ENCODE data around the gene EML4.
A peak's percentile ranks its signal among the peaks of the same experiment; 100 is the strongest.

Gene EML4

DNA sequence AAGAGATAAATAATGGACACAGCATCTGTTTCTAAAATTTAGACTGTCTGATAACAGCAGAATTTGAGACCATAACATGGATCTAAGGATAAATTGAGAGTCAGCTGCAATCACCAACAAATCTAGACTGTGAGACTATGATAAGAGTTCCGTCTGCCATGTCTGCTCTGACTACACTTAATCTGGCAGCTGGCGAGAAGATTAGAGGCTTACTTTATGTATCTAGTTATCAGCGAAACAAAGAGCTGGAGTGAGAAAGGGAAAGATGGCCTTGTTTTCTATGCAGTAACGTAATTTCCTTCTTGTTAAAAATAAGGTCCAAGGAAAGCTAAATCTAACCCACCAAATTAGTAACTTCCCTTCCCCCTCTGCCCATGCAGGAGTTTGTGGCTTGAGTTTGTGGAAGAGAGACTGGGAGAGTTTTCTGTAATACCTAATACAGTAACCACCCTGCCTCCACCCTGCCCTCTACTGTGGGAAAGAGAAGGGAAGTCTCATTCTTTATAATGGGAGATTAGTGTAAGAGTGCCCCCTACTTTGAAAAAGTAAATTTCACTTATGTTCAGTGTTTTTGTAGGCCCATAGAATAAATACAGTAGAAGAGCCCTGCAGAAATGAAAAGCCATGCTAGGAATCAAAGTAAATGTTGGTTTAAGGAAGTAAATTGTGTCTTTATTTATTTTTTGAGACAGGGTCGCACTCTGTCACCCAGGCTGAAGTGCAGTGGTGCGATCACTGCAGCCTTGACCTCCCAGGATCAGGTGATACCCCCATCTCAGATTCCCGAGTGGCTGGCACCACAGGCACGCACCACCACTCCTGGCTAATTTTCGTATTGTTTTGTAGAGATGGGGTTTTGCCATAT lies 27.5 kb downstream of the EML4 start:
- DNase-seq, result peak; percentile 39

DNA sequence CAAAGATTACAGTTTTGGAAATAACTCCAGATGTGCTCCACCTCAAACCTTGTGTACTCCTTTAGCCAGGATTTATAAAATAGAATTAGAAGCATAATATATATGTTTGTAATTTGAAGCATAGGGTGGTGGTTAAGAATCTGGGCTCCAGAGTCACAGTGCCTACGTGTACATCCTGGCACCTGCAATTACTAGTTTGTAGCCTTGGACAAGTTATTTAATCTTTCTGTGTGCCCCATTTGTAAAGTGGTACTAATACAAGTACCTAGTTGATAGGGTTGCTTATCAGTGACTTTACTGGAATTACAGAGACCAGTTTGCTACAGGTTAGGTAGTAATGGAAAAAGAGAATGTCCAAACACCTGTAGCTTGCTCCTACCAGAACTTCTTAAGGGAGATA lies 28.6 kb downstream of the EML4 start:
- no peak for DNase-seq

DNA sequence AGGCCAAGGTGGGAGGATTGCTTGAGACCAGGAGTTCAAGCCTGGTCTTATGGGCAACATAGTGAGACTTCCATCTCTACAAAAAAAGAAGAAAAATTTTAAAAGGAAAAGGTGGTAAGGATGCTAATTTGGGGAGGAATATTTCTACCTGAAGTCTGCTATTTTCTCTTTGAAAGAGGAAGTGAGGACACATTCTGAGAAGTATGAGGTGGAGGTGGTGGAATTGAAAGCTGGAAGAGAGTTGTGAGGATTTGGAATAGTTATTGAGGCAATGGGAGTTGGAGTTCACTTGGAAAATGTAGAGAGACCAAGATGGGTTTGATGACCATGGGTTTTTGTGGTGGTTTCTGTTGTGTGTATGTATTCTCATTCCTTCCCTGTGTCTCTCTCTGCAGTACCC lies 29.3 kb downstream of the EML4 start:
- DNase-seq, result no peak

DNA sequence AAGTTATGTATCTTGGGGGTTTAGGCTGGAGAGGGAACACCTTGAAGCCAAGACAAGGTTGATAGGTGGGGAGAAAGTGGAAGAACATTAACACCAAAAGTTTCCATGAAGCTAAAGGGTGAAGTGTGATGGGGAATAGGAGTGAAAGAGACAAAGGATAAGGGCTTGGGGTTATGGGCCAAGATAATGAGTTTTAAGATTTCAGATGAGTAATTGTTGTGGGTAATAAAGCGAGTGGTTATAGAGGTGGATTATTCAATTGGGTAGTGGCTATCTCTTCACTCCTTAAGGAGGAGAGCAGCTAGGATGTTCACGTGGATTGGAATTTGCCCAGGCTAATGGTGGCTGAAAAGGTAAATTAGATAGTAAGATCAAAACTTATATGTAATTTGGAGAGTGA lies 29.8 kb downstream of the EML4 start:
- no peak for DNase-seq

DNA sequence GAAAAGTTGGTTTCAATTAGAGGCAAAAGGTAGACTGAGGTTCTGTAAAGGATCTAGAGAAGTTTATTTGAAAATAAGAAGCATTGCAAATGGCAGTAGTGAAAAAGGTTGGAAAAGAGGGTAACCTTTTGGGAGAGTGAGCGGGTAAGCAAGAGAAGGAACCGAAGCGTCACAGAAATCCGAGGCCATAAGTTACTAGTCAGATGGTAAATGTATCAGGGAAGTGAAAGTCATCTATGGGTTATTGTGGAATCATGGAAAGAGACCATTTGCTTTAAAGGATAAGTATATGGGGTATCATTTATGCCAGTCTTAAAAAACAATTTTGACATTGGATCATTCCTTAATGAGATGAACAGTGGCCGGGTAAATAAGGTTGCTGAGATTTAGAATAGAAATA lies 30.5 kb downstream of the EML4 start:
- DNase-seq, result no peak

DNA sequence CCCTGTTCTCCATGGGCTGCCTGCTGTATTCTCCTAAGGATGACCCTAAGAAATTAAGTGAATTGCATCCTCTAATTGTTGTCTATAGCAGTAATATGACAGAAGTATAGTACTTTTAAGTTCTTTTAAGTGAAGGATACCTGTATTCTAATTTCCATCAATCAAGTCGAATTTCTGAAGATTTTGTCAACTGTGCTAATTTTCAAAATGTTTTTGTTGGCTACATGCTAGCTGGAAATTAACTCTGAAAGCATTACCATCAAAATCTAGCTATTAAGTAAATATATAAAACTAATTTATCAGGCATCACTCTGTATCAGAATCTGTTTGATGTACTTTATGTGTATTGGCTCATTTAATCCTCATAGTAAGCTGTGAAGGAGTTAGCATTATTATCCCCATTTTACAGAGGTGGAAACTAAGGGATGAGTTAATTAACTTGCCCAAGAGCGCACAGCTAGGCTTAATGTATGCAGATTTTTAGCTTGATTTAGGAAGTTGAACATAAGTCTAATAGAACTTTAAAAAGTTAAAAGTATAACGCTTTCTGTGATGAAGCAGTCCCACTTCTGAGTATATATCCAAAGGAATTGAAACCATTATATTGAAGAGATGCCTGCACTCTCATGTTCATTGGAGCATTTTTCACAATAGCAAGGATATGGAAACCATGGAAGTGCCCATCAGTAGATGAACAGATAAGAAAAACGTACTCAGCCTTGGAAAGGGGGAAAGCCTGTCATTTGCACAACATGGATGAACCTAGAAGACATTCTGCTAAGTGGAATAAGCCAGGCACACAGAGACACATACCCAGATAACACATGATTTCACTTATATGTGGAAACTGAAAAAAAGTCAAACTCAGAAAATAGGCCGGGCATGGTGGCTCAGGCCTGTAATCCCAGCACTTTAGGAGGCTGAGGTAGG lies 32.0 kb downstream of the EML4 start:
- DNase-seq, result no peak

DNA sequence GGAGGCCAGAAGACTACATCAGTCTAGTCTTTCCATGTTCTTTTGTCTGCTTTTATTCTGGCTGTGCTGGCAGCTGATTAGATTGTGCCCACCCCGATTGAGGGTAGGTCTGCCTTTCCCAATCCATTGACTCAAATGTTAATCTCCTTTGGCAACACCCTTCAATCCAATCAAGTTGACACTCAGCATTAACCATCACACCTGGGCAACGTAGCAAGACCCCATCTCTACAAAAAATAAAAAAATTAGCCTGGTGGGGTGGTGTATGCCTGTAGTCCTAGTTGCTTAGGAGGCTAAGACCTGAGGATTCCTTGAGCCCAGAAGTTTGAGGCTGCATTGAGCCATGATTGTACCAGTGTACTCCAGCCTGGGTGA lies 33.5 kb downstream of the EML4 start:
- DNase-seq, result no peak

DNA sequence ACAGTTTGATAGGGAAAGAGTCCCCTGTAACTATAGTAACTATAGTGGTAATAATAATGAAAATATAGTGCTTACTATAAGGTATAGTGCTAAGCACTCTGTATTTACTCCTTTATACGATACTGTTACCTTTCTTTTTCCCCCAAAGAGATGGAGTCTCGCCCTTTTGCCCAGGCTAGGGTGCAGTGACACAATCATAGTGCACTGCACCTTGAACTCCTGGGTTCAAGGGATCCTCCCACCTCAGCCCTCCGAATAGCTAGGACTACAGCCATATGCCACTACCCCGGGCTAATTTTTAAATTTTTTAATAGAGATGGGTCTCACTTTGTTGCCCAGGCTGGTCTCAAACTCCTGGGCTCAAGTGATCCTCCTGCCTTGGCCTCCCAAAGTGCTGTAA lies 34.6 kb downstream of the EML4 start:
- no peak for DNase-seq

DNA sequence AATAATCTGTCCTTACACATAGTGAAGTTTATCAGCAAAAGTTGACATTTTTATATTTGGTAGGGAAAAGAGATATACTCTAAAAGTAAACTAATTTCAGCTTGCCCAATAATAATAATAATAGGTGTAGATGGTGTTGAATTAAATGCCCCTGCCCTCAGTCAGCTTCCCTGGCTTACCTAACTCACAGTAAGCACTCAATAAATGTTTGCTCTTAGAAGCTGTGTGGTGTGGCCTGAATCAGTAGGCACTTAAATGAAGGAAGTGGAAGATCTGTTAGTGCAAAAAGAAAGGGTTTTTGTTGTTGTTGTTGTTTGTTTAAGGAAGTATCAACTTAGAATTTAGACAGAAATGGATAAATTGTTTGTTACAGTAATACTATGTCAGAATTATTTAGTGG lies 36.2 kb downstream of the EML4 start:
- no peak for DNase-seq

DNA sequence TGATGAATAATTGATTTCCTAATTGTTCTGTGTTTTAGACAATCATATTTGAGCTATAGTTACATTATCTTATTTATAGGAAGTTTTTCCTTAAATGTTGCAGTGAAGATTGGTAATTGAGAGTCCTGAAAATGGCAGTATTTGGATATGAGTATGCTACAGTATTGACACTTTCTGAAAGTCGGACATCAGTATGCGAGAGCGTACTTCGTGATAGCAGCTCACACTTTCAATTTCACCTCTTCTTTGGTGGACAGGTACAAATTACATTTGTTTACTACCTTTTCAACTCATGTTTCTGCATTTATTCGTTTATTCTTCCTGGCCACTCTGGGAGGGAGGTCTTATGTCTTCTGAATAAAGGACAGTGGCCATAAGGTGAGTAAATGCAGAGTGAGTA lies 38.7 kb downstream of the EML4 start:
- no peak for DNase-seq

DNA sequence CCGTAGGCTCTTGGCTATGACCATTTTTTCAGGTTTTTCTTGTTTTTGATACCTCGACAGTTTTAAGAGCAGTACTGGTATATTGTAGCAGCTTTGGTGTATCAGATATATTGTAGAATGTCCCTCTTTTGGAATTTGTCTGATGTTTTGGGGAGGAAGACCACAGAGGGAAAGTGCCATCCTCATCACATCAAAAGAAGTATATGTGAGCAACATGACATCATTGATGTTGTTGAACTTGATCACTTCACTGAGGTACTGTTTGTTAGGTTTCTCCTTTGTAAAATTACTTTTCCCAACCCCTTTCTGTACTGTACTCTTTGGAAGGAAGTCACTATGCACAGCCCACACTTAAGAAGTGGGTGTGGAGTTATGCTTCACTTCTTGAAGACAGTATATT lies 41.0 kb downstream of the EML4 start:
- no peak for DNase-seq

DNA sequence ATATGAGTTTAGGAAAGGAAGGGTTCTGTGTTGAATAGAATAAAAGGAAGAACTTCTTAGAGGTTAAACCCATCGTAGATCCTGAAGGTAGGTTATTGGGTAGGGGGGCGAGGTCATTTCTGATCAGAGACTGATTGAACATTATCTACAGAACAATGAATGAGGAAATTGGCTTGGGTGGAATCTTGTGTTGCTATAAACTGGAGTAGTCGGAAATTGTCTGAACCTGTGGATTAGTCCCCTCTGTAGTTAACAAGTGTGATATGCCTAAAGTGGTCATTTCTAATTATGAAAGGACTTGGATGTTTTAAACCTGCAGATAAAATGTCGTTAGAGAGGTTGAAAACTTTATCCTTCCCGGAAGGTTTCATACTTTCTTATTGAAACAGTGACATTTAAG lies 42.1 kb downstream of the EML4 start:
- DNase-seq, result no peak

DNA sequence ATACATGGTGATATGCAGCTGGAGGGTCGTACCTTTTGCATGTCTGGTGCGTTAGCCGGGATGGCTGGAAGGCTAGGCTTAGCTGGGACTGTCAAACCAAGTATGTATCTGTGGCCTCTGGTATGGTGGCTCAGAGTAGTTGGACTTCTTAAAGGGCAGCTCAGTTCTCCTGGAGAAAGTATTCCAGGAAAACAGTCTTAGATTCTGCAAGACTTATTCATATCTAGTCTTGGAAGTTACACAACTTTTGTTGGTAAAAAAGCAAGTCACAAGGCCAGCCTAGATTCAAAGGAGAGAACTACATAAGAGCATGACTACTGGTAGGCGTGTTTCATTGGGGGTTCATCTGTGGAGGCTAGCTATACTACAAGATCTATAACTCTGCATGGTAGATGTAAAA lies 45.5 kb downstream of the EML4 start:
- DNase-seq, result no peak

DNA sequence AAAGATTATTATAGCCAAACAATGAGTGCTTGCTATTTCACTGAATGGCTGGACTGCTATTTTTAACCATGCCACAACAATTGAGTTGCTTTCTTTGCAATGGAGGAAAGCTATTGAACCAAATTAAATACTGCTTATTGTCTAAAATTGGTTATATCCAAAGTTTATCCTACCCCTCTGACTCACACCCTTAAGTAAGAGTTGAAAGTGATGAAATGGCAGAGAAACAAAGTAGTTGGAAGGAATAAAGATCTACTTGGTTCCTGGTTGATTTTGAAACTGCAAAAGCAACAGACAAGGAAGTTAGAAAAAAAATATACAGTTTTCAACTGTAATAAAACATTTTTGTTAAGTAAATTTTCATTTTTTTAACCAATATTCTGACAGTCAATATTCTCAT lies 47.5 kb downstream of the EML4 start:
- no peak for DNase-seq

DNA sequence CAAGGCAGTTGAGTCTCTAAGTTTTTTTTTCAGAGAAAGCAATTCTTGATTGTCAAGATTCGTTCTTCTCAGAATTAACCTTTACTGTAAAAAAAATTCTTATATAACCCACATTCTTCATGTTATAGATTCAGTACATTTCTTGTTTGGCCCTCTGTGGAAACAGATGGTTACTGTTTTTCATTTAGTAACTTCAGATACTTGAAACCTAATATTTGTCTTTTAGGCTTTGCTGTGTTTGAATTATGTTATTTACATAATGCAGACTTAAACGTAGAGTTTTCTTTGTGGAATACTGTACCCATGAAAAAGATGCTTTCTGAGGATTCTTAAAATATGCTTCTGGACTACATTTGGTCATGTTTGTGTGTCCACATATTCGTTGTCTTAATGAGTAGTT lies 48.2 kb downstream of the EML4 start:
- no peak for DNase-seq

DNA sequence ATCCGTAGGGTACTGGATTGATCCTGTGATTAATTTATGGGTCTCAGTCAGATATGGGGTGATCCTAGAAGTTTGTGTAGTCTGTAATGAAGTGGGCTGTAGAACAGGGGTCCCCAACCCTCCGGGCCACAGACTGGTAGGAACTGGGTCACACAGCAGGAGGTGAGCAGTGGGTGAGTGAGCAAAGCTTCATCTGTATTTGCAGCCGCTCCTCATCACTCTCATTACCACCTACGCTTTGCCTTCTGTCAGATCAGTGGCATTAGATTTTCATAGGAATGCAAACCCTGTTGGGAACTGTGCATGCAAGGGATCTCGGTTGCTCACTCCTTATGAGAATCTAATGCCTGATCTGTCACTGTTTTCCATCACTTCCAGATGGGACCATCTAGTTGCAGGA lies 48.8 kb downstream of the EML4 start:
- DNase-seq, result no peak

DNA sequence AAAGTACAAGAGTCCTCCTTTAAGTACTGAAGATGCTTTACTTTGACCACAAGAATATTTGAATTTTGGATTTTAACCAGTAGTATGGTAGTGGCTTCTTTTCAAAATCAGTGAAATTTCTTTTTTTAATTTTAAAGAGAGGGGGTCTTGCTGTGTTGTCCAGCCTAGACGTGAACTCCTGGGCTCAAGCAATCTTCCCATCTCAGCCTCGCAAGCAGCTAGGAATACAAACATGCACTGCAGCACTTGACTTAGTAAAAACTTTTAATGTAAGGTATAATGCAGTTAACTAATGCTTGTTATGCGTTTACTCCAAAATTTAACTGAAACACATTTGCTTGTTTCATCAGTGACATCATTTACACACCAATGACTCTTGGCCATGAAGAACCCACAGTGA lies 49.6 kb downstream of the EML4 start:
- DNase-seq, result no peak

DNA sequence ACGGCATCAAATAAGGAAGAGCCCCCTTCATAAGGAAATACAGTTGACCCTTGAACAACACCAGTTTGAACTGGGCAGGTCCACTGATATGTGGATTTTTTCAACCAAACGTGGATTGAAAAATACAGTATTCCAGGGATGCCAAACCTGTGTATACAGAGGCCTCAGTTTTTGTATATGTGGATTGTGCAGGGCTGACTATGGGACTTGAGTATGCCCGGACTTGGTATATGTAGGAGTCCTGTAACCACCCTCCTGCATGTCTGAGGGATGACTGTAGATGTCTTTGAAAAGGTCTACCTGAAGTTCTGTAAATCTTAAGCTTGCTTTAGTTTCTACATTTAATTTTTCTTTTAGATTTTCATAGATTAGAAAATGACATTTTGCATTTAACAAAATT lies 50.0 kb downstream of the EML4 start:
- DNase-seq, result no peak

DNA sequence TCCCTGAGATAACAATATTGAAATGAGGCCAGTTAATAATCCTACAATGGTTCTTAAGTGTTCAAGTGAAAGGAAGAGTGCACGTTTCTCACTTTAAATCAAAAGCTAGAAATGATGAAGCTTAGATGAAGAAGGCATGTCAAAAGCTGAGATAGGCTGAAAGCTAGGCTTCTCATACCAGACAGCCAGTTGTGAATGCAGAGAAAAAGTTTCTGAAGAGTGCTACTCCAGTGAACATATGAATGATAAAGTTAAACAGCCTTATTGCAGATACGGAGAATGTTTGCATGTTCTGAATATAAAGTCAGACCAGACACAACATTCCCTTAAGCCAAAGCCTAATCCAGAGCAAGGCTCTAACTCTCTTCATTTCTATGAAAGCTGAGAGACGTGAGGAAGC lies 51.4 kb downstream of the EML4 start:
- no peak for DNase-seq

DNA sequence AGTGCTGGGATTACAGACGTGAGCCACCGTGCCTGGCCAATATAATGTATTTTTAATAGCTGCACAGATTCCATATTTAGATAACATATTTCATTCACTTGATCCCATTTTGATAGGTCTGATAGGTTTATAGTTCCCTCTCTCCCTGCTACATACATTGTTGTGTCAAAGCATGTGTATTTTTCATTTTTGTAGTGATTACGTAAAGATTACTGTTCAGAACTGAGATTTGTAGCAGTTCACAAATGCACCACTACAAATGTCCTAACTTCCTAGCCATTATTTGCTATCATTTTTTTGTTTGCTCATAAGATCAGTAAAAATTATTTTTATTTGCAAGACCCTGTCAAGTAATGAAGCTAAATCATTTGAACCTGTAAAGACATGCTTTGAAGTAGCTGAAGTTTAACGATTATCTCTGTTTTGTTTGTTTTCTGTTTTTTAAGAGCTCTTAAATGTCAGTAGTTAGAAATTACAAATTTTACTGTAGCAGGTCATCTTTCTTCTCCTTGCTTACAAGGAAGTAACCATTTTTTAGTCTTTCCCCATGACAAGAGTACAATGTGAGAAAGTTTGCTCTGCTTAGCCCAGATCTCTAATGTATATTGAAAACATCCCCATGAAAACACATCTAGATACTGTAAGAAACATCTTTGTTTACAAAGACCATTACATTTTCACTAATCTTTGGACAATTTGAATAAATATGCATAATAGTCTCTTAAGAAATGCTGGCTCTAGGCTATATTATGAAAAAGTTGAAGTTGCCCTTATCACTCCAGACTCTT lies 54.1 kb downstream of the EML4 start:
- no peak for DNase-seq

DNA sequence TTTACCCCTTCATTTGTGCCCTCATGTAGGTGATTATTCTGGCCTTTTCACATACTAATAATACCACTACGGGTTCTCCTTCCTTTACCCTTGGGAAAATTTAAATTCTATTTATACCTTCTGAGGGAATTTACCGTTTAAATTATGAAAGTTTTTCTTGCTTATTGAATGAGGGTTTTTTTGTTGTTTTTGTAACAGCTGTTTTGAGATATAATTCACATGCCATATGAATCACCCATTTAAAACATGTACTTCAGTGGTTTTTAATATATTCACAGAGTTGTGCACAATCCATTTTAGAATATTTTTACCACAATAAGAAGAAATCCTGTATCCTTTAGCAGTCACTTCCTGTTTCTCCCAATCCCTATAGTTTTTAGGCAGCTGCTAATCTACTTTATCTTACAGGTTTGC lies 54.7 kb downstream of the EML4 start:
- DNase-seq, result no peak

DNA sequence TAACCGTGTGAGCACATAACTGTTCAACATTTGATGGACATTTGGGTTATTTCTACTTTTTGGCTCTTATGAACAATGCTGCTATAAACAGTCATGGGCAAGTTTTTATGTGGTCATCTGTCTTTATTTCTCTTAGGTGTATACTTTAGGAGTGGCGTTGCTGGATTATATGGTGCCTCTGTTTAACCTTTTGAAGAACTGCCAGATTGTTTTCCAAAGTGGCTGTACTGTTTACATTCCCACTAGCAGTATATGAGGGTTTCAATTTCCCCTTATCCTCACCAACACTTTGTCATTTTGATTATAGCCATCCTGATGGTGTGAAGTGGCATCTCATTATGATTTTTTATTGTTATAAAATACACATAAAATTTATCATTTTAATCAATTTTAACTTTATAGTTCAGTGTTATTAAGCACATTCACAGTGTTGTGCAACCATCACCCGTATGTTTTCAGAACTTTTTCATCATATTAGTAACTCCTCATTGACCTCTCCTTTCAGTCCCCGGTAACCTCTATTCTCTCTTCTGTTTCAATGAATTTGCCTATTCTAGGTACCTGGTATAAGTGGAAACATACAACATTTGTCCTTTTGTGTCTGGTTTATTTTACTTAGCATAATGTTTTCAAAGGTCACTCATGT lies 55.4 kb downstream of the EML4 start:
- DNase-seq, result no peak

DNA sequence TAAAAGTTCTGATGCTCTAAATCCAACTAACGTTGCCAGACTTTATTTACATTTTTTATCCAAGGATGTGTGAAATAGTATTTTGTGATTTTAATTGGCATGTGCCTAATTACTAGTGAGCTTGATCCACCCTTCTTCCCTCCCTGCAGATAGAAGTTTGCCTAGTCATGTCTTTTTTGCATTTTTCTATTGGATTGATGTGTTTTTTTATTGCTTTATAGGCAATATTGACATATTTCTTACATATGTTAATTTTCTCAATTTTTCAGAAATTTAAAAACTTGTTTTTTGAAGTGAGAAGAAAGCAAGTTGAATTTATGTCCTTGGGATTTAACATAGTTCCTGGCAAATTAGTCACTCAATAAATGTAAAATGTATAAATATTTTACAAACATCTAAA lies 56.4 kb downstream of the EML4 start:
- DNase-seq, result no peak
